Erythroblast (primary cell): ENCODE results near the gene PDIA5.

ENCODE experiments used
- DNase-seq, 2 experiments: peaks; one replicate each; lab custom pipeline; 2025; lab: John Stamatoyannopoulos, UW
- GATA1 ChIP-seq: IDR thresholded peaks from 2 replicates; pipeline ENCODE4 v1.6.1; 2011; ENCODE audit warnings: low read depth, mild to moderate bottlenecking, control low read depth, low read length, moderate library complexity
- POLR2A ChIP-seq: IDR thresholded peaks from 2 replicates; pipeline ENCODE4 v1.6.1; 2011; ENCODE audit warnings: mild to moderate bottlenecking, low read length

Gene PDIA5

GRCh38 chr3:123168122-123168521 is 101.3 kb downstream of the PDIA5 start:
- TF ChIP-seq POLR2A (no peak), GATA1 (no peak)

DNA sequence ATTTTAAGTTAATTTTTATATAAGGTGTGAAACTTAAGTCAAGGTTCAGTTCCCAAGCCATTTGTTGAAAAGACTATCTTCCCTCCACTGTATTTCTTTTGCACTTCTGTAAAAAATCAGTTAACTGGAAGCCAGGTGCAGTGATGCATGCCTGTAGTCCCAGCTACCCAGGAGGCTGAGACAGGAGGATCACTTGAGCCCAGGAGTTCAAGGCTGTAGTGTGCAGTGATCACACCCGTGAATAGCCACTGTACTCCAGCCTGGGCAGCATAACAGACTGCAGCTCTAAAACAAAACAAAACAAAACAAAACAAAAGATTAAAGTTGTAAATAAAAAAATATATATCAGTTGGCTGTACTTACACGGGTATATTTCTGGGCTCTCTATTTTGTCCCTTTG is 101.8 kb downstream of the PDIA5 start:
- TF ChIP-seq GATA1 = no peak
- TF ChIP-seq POLR2A = no peak
- no peak for DNase-seq

More at GRCh38 chr3:123168122-123168521, 101.3 kb downstream of the PDIA5 start:
- DNase-seq = no peak

- no peak for TF ChIP-seq POLR2A
- no peak for TF ChIP-seq GATA1
- no peak for DNase-seq
Measured at GRCh38 chr3:123169492-123169929, 102.7 kb downstream of the PDIA5 start.

DNA sequence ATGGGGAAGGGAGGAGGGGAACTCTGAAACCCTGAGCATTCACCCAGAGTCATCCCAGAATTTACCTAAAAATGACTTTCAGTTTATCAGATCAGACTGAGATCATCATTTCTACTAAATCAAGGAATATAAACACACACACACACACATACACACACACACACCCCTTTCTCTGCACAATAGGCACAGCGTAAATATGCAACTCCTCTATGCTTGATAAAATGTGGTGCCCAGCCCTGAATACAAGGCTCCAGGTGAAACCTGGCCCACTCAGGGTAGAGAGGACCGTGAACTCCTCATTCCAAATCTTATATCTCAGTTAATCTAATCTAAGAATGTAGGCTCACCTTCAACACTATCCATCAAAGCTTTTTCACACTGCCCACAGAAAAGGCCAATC is 103.1 kb downstream of the PDIA5 start:
- no peak for TF ChIP-seq GATA1
- TF ChIP-seq POLR2A = no peak
- no peak for DNase-seq

DNA sequence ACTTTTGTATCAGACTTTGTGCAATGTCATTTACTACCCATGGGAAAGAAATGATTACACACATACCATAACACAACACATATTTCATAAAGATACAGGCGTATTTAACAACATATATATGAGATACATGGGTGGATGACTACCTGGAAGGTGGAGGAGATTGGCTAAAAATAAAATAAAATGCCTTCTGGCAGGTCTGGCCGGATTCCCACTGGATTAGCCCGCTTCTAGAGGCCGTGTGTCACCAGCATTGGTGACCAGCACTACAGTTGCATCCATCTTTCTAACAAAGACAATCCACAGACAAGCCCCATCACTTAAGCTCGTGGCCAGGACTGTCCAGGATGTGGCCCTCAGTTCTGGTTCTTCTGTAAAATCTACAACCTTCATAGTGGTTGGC is 114.0 kb downstream of the PDIA5 start:
- TF ChIP-seq GATA1 = no peak
- no peak for TF ChIP-seq POLR2A
- no peak for DNase-seq

DNA sequence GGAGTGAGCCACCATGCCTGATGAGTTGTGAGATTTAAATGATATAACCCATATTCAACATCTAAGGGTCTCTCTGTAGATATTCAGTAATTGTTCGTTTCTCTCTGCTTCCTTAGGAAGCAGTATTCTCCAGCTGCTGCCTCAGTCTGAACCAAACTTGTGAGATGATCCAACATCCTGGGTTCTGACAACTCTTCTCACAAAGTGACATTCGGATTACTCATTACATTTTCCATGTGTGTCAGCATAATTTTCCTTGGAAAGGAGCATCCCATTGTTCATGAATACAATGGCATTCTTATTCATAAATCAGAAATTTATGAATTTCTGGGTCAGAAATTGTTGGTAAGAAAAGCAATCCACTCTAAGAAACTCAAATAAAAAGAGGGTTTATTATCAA is 119.9 kb downstream of the PDIA5 start:
- TF ChIP-seq POLR2A = no peak
- DNase-seq = no peak

GRCh38 chr3:123188058-123188457 is 121.2 kb downstream of the PDIA5 start:
- no peak for DNase-seq
- TF ChIP-seq POLR2A (no peak), GATA1 (no peak)

DNA sequence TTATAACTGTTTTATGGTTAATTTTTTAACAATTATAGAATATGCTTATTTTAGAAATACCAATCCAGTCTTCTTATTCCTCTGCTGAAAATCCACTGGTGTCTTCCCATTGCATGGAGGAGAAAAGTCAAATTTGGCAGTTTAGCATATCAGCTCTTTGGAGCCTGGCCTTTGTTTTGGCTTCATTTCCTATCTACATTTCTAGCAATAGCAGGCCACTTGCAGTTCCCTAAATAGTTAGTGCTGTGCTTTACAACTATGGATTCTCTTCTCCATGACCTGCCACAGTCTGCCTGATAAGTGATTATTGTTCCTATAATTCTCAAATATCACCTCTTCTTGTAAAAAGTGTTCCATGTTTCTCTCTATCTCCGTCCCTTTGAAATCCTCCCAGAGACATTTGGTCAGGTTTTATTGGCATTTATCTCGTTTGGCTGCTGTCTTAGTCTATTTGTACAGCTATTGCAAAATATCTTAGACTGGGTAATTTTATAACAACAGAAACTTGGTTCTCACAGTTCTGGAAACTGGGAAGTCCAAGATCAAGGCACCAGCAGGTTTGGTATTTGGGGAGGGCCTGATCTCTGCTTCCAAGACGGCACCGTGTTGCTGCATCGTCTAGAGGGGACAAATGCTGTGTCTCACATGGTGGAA is 126.8 kb downstream of the PDIA5 start:
- TF ChIP-seq POLR2A (no peak), GATA1 (no peak)
- DNase-seq = no peak

- DNase-seq = peak; percentile 7 to 14
- TF ChIP-seq POLR2A = no peak
- no peak for TF ChIP-seq GATA1
Measured at GRCh38 chr3:123194552-123194951, 127.7 kb downstream of the PDIA5 start.

GRCh38 chr3:123198372-123198771 is 131.5 kb downstream of the PDIA5 start:
- TF ChIP-seq POLR2A = no peak
- no peak for TF ChIP-seq GATA1
- DNase-seq = peak; percentile 24 to 31

DNA sequence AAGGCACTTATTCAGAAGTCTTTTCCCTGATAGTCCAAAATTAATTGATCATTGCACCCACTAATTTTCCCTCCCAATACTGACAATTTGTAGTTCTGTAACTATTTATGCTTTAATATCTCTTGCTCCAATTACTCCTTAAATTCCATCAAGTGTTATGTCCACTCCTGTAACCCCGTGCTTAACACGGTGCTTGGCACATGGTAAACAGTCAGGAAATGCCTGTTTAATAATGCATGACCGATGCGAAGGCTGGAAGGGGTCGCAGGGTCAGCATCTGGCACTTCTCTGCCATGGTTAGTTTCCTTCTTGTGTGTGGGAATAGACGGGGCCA is 134.4 kb downstream of the PDIA5 start:
- no peak for TF ChIP-seq POLR2A
- TF ChIP-seq GATA1 = no peak

DNA sequence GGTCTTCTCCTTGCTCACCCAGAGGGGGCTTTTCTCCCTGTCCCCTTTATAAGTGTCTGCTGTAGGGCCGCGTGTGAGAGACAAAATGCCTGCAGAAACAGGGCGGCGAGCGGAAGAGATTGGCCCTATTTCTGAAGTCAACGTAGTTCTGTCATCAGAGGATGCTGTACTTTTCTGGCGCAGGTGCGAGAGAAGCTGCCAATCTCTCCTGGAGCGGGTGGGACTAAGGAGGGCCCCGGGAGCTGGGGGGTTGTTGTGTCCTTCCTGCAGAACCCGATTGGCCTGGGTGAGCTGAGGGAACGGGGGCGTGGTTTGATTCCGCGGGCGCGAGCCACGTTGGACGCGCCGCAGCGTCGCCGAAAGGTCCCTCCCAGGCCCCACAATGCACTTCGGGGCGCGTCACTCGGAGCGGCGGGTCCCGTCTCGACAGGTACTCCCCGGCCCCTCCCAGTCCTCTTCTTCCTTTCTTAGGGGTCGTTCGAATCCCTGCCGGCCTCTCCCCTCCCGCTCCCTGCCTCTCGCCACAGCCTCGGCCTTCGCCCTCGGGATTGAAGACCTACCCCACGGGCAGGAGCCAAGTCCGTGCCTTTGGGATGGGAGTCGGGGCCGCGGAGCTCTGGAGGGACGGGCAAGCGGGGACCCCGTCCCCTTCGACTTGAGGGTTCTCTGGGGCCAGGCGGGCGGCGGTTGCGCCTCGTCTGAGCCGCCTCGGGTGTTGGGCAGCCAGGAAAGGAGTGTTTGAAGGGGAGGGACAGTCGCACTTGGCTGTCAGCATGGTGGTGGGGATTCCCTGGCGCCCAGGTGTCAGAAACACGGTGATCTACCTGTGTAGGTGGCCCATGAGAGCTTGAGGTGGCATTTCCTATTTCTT is 135.0 kb downstream of the PDIA5 start, which contains the start of gene SEC22A:
TSS of gene SEC22A (plus strand) at position 387 of the 871 bp plus-strand sequence. CDS start 7,275 bp downstream, outside the sequence.
- DNase-seq = peak; percentile 95 to 96

More for the DNA sequence above, 134.4 kb downstream of the PDIA5 start:
- DNase-seq = no peak

GRCh38 chr3:123202451-123202850 is 135.6 kb downstream of the PDIA5 start:
- peak; percentile 30 to 58 for DNase-seq
- TF ChIP-seq GATA1 (no peak), POLR2A (no peak)

More for the DNA sequence above, 135.0 kb downstream of the PDIA5 start, which contains the start of gene SEC22A:
- TF ChIP-seq POLR2A (peak; percentile 89), GATA1 (no peak)
